GM19023 (cell line): ENCODE measurements around the gene CCDC92B.

Source experiments
- ATAC-seq: cut with Tn5 transposase; IDR thresholded peaks from one replicate; pipeline ENCODE4 v1.9.1; 2021; ENCODE audit warnings: mild to moderate bottlenecking, moderate library complexity; ENCODE audit not compliant: unreplicated experiment

Gene CCDC92B

GRCh38 chr17:2779545-2779944 lies 30.1 kb upstream of the CCDC92B start:
- ATAC-seq, result no peak

- no peak for ATAC-seq
These were observed 29.0 kb upstream of the CCDC92B start for GRCh38 chr17:2778489-2778888.

- ATAC-seq, result no peak
These were observed 27.9 kb upstream of the CCDC92B start for GRCh38 chr17:2777242-2777867.

- no peak for ATAC-seq
These were observed 27.3 kb upstream of the CCDC92B start for GRCh38 chr17:2776589-2777241.

- ATAC-seq, result no peak
These were observed 25.8 kb upstream of the CCDC92B start for GRCh38 chr17:2775206-2775605.

GRCh38 chr17:2770129-2770528 lies 20.7 kb upstream of the CCDC92B start:
- ATAC-seq, result no peak

- ATAC-seq, result no peak
These were observed 9.4 kb upstream of the CCDC92B start for GRCh38 chr17:2758870-2759269.

GRCh38 chr17:2755891-2756724 lies 6.7 kb upstream of the CCDC92B start:
- ATAC-seq, result no peak

- ATAC-seq, result no peak
These were observed 2.0 kb upstream of the CCDC92B start for GRCh38 chr17:2751491-2751890.

GRCh38 chr17:2750721-2751120 lies 1.3 kb upstream of the CCDC92B start:
- ATAC-seq, result no peak

GRCh38 chr17:2749784-2750181 lies 331 bp upstream of the CCDC92B start:
- no peak for ATAC-seq

GRCh38 chr17:2745317-2746037 lies 4.0 kb downstream of the CCDC92B start:
- ATAC-seq, result no peak

GRCh38 chr17:2737693-2738092 lies 11.8 kb downstream of the CCDC92B start:
- ATAC-seq, result no peak

GRCh38 chr17:2736956-2737355 lies 12.5 kb downstream of the CCDC92B start:
- ATAC-seq, result no peak

- no peak for ATAC-seq
These were observed 13.6 kb downstream of the CCDC92B start for GRCh38 chr17:2735896-2736295.

GRCh38 chr17:2734939-2735338 lies 14.5 kb downstream of the CCDC92B start:
- no peak for ATAC-seq

GRCh38 chr17:2731807-2732206 lies 17.6 kb downstream of the CCDC92B start:
- no peak for ATAC-seq

GRCh38 chr17:2730764-2731353 lies 18.6 kb downstream of the CCDC92B start:
- ATAC-seq, result no peak

- no peak for ATAC-seq
These were observed 24.7 kb downstream of the CCDC92B start for GRCh38 chr17:2724784-2725164.

GRCh38 chr17:2723997-2724783 lies 25.3 kb downstream of the CCDC92B start:
- no peak for ATAC-seq
